Panc1 (cell line): ENCODE measurements around the gene ZFP36L2. TPM values are rescaled to one million over a fixed set of nuclear protein-coding genes. Genes with fewer than 3 reads are reported as not detected.

ENCODE experiments used
- ATAC-seq: fragments of 200-7000 bp; cut with Tn5 transposase; 2 replicates; pipeline ENCODE4 v1.9.1; 2020; ENCODE audit warnings: mild to moderate bottlenecking, moderate library complexity
- BruUV-seq: library from RNA; stranded (reverse); fragments of 400-500 nt; replicated peaks from 2 replicates; lab custom pipeline; 2021; lab: Mats Ljungman, UMichigan
- CTCF ChIA-PET: fragments of 300-600 bp; sonication (Branson Sonifier 250); formaldehyde crosslinking; loops from one replicate; lab custom pipeline; 2022; ENCODE audit warnings: antibody characterized with exemption; lab: Charles Lee
- POLR2A ChIA-PET: fragments of 300-600 bp; sonication (Branson Sonifier 250); formaldehyde crosslinking; loops from one replicate; lab custom pipeline; 2022; ENCODE audit warnings: antibody characterized with exemption; lab: Charles Lee
- DNase-seq: peaks from one replicate; pipeline ENCODE4 v3.0.0-alpha.2; 2010; ENCODE audit warnings: low read depth, low spot score
- H3K27ac ChIP-seq: 2 replicates; pipeline ENCODE4 v1.5.1; 2011; ENCODE audit warnings: mild to moderate bottlenecking, low read length, inconsistent platforms
- H3K27me3 ChIP-seq: fragments of 200-500 bp; sonication (Bioruptor generic); 2 replicates; pipeline ENCODE4 v1.6.0; 2014; ENCODE audit warnings: low read length, inconsistent platforms; ENCODE audit not compliant: control insufficient read depth, insufficient read depth
- H3K36me3 ChIP-seq: fragments of 200-500 bp; sonication (Bioruptor generic); 2 replicates; pipeline ENCODE4 v1.5.1; 2014; ENCODE audit warnings: inconsistent platforms, mild to moderate bottlenecking, low read length, moderate library complexity; ENCODE audit not compliant: control insufficient read depth, insufficient read depth
- H3K4me1 ChIP-seq: 2 replicates; pipeline ENCODE4 v1.5.1; 2011; ENCODE audit warnings: inconsistent platforms, mild to moderate bottlenecking, low read length, moderate library complexity; ENCODE audit not compliant: control insufficient read depth, insufficient read depth
- H3K4me3 ChIP-seq, 2 experiments: 2 replicates each; pipeline ENCODE4 v1.5.1; 2011 to 2012; ENCODE audit warnings: low read depth in 2 of 2, low read length in 2 of 2, mild to moderate bottlenecking in 2 of 2, inconsistent platforms in 1 of 2, moderate library complexity in 1 of 2
- H3K9me3 ChIP-seq: fragments of 200-500 bp; sonication (Bioruptor generic); 2 replicates; pipeline ENCODE4 v1.5.1; 2014; ENCODE audit warnings: low read depth, mild to moderate bottlenecking, inconsistent platforms, low read length, moderate library complexity; ENCODE audit not compliant: control insufficient read depth, insufficient read depth
- CTCF ChIP-seq: fragments of 450-650 bp; IDR thresholded peaks from 2 replicates; pipeline ENCODE4 v1.5.1; 2017; ENCODE audit warnings: mild to moderate bottlenecking
- POLR2AphosphoS5 ChIP-seq: IDR thresholded peaks from 2 replicates; pipeline ENCODE4 v1.6.1; 2012; ENCODE audit warnings: mild to moderate bottlenecking, low read depth, low read length, moderate library complexity
- REST ChIP-seq, 2 experiments: IDR thresholded peaks; 2 replicates each; pipeline ENCODE4 v1.6.1; 2011 to 2012; ENCODE audit warnings: low read depth in 2 of 2, control low read depth in 1 of 2, low read length in 1 of 2, mild to moderate bottlenecking in 1 of 2, moderate library complexity in 1 of 2; ENCODE audit not compliant: insufficient read depth in 1 of 2
- SIN3A ChIP-seq: IDR thresholded peaks from 2 replicates; pipeline ENCODE4 v1.6.1; 2012; ENCODE audit warnings: low read depth, mild to moderate bottlenecking, low read length, moderate library complexity, borderline replicate concordance; ENCODE audit not compliant: insufficient read depth
- TCF7L2 ChIP-seq: IDR thresholded peaks from 2 replicates; pipeline ENCODE4 v1.6.1; 2011; ENCODE audit warnings: mild to moderate bottlenecking, low read depth, low read length, inconsistent platforms
- in situ Hi-C: cut with HindIII; loops from 2 replicates; pipeline ENCODE4 v1.10.0; 2016; ENCODE audit warnings: low sequenced_read_pairs, low pct_unique_long_range_greater_than_20kb
- intact Hi-C: fragments of 100-400 bp; cut with micrococcal nuclease; formaldehyde crosslinking; loops from one replicate; pipeline ENCODE4 v1.10.0; 2022; ENCODE audit not compliant: unreplicated experiment
- total RNA-seq: library from RNA; stranded (reverse); gene quantifications from one replicate; pipeline ENCODE4 v1.2.1, GENCODE V29; 2021; ENCODE audit not compliant: unreplicated experiment

The ZFP36L2 gene
- total RNA-seq, 1 experiment from 2014 or later, result 46.3 TPM

- Histone ChIP-seq H3K27me3 (no peaks in the 10 kb centered on the region), H3K4me1 (peaks cover 47% of the 10 kb centered on the region)
- in situ Hi-C loops, result no loop called here
Measured at GRCh38 chr2:43221763-43222474, 4.5 kb downstream of the ZFP36L2 start.

GRCh38 chr2:43221124-43221762, 5.2 kb downstream of the ZFP36L2 start:
- ATAC-seq, result no peak
- peaks cover 47% of the 10 kb centered on the region for H3K4me1 ChIP-seq
- H3K36me3 ChIP-seq, result peaks cover 9% of the 10 kb centered on the region; the same call in 1 of the 2 replicates
- peak overlapping the region; percentile 91 for H3K27ac ChIP-seq
- H3K9me3 ChIP-seq, result no peaks in the 10 kb centered on the region
- intact Hi-C loops (loop anchor here (5.0 to 10.0 kb wide), 2 partner anchors 196 to 244 kb away; no protein-coding TSS in a partner anchor), in situ Hi-C loops (no loop called here)
- BruUV-seq, result no TSS peak
- H3K4me3 ChIP-seq, result peak overlapping the region; percentile 66 to 90
- ChIA-PET POLR2A (interaction anchor here (1.0 kb wide), 1 partner anchor 553 kb away, joined by 3 read pairs; no protein-coding TSS in a partner anchor), CTCF (no interaction called here)
- no peaks in the 10 kb centered on the region for H3K27me3 ChIP-seq
- TF ChIP-seq TCF7L2 (no peak), CTCF (no peak), SIN3A (no peak), REST (IDR thresholded peaks at IDR 0.05; ENCODE audit: insufficient read depth in 1 of 2, low read depth in 2 of 2, low read length in 1 of 2) (no peak), POLR2AphosphoS5 (no peak; the same call in 1 of the 2 replicates)
- no peak for DNase-seq

More at GRCh38 chr2:43221763-43222474, 4.5 kb downstream of the ZFP36L2 start:
- peak overlapping the region; percentile 91 for H3K27ac ChIP-seq
- CTCF ChIA-PET, result interaction anchor here (0.5 to 0.8 kb wide), 4 partner anchors 114 to 410 kb away, joined by 4 to 6 read pairs (median 4); no protein-coding TSS in a partner anchor
- ATAC-seq (peak; percentile 40), DNase-seq (peak; percentile 80)
- TF ChIP-seq POLR2AphosphoS5 (peak; percentile 60), REST (IDR thresholded peaks at IDR 0.05; ENCODE audit: insufficient read depth in 1 of 2, low read depth in 2 of 2, low read length in 1 of 2) (no peak), TCF7L2 (no peak), SIN3A (no peak)
- H3K36me3 ChIP-seq, result peaks cover 9% of the 10 kb centered on the region; the same call in 1 of the 2 replicates
- intact Hi-C loops, result loop anchor here (5.0 to 10.0 kb wide), 2 partner anchors 197 to 245 kb away; no protein-coding TSS in a partner anchor
- H3K4me3 ChIP-seq, result peak overlapping the region; percentile 66 to 90
- POLR2A ChIA-PET, result interaction anchor here (0.7 to 1.0 kb wide), 3 partner anchors 234 to 553 kb away, joined by 3 to 6 read pairs (median 3); no protein-coding TSS in a partner anchor
- no peaks in the 10 kb centered on the region for H3K9me3 ChIP-seq
- no TSS peak for BruUV-seq
